AG08395 (cell line): Measurements from ENCODE around the gene NFATC2.
"Not testable (repeated sequence)": the region's sequence is repeated elsewhere in the genome, so short reads cannot be mapped to it uniquely, and the experiment has no call there.

Experiments
- DNase-seq: peaks from one replicate; pipeline ENCODE4 v3.0.0; 2012; ENCODE audit warnings: mixed read lengths, low spot score

The NFATC2 gene

DNA sequence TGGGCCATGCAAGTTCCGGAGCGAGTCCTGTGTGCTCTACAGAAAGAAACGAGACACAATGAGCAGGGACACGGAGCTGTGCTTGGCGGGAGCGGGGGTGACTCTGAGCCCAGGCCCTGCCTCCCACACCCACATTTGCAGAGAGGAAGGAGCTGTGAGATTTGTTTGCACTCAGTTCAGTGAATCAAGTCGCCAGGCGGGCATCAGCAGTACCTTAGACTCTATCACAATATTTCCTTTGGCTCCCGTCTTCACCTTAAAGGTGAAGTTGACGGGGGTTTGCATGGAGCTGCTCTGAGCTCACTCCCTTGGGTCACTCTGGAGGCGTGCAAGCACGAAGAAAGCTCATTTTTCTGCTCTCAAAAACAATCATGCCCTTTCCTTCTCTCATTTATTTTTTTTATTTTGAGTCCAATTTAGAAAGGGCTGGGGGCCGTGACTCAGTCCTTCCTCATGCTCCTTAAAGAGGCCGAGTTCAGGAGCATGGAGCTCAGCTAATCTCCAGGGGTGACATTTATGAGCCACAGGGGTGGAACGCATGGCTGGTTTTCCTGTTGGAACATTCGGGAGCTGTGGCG, 188.2 kb downstream of the NFATC2 start:
- DNase-seq: no peak

DNA sequence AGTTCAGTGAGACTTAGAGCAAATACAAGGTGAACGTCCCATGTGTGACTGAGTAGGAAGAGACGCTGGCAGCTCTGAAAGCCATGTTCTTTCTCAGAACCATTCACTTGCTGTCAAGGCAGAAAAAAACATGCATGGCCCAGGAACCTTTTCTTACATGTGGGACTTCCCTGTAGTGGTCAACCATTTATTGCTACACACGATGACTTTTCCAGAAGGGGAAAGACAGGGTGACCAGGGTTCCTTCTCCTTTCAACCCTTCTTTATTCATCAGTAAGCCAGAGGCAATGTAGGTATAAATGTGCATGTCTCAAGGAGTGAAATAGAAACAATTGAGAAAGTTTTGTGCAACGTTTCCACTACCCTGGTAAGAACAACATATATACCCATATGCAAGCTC, 189.0 kb downstream of the NFATC2 start:
- no peak for DNase-seq

DNA sequence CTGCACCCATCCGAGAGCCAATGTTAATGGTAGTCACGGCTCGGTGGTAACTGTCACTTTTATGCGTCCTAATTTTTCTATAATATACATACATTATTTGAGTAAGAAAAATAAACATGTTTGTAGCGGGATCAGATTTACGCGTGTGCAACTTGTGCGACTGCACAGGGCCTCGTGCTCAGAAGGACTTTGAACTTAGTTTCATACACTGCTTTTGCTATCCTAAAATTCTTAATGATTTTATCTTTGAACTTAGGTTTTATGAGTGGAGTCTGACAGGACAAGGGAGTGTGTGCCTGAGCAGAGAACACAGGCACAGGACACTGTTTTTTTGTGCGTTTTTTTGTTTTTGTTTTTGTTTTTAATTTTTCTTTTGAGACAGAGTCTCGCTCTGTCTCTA, 189.7 kb downstream of the NFATC2 start:
- DNase-seq: no peak

DNA sequence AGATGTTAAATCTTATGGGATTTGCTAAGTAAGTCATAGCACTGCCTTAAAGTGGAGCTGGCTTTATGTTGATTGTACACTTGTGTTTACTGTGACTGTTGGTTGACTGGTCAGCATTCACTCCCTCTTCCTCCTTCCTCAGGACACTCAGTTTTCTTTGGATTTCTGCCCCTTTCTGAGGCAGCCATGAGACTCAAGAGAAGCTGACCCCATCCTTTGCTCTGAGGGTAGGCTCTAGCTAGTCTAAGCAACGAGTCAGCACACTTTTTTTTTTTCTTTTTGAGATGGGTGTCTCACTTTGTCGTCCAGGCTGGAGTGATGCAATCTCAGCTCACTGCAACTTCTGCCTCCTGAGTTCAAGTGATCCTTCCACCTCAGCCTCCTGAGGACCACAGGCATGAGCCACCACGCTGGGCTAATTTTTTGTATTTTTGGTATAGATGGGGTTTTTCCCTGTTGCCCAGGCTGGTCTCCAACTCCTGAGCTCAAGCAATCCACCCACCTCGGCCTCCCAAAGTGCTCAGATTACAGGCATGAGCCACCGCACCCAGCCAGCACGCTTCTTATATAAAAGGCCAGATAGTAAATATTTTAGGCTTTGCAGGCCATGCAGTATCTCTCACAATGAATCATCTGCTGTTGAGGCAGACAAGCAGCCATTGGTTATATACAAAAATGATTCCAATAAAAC, 191.4 kb downstream of the NFATC2 start:
- peak; percentile 54 for DNase-seq

DNA sequence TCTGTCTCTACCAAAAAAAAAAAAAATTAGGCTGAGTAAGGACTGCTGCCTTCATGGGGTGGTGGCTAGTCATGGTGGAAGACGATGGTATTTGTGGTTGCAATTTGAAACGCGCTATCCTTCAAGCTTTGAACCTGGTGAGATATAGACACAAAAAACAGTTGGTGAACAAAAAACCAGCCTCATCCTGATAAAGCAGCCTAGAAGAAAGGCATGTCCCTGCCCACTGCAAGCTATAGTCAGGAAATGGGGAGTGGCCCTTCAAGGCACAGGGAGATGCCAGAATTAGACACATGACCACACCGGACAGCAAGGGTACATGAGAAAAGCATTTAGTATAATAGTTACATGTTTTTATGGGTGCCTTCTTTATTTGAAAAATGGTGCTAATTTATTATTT, 193.6 kb downstream of the NFATC2 start:
- DNase-seq: no peak

DNA sequence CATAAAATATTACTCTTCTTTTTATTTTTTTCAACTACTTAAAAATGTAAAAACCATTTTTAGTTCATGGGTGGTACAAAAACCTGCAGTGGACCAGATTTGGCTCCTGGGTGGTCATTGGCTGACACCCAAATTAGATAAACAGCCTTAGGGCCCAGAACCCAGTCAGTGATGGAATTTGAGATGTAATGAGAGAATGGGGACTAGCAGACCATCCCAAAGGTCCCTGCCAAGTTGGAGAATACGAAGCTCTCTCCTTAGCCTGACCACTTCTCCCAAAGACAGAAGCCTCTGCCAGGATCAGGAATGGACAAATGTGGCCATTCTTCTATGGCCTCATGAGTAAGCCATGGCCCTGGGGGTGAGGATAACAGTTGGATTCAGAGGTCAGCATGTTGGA, 194.7 kb downstream of the NFATC2 start:
- DNase-seq: no peak

DNA sequence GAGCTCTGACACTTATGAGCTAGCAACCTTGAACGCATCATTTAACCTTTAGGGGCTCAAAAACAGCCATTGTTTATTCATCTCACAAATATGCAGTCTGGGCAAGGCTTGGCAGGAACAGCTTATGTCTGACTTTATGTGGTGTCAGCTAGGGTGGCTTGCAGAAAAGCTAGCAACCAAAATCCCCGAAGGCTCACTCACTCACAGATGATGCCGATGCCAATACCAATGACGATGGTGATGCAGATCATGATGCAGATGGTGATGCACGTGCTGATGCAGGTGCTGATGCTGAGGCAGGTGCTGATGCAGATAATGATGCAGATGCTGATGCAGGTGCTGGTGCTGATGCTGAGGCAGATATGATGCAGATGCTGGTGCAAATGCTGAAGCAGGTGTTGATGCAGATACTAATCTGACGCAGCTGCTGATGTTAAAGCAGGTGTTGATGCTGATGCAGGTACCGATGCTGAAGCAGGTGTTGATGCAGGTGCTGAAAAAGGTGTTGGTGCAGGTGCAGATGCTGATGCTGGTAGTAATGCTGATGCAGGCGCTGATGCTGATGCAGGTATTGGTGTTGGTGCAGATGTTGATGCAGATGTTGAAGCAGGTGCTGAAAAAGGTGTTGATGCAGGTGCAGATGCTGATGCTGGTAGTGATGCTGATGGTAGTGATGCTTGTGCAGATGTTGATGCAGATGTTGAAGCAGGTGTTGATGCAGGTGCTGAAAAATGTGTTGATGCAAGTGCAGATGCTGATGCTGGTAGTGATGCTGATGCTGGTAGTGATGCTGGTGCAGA, 195.6 kb downstream of the NFATC2 start:
- DNase-seq: peak; percentile 25

DNA sequence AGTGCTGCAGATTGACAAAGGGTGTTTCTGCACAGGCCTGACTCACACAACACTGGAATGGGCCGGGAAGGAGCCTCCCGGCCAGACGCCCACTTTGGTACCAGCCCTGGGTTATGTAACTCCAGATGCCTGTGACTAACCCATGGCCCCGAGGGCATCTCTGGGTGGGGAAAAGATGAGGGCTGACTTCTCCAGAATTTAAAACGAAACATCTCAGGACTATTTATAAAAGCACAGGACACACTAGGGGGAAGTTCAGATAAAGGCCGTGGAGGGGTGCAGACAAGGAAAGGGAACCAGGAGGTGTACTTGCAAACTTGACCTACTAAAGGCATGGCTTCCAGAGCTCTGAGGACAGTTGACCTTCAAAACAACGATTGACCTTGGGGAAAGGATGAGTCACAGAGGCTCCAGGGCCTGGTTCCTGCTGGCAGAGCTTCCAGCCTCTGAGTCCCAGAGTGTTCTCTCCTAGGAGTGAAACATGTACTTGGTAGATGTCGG, 196.9 kb downstream of the NFATC2 start:
- DNase-seq: peak; percentile 82

DNA sequence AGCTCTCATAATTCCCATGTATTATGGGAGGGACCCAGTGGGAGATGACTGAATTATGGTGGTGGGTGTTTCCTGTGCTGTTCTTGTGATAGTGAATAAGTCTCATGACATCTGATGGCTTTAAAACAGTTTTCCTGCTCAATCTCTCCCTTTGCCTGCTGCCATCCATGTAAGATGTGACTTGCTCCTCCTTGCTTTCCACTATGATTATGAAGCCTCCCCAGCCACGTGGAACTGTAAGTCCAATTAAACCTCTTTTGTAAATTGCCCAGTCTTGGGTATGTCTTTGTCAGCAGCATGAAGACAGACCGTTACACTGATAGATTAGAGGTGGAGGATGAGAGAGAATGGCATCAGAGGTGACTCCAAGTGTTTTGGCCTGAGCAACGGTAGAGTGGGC, 198.7 kb downstream of the NFATC2 start:
- DNase-seq: not testable (repeated sequence)

DNA sequence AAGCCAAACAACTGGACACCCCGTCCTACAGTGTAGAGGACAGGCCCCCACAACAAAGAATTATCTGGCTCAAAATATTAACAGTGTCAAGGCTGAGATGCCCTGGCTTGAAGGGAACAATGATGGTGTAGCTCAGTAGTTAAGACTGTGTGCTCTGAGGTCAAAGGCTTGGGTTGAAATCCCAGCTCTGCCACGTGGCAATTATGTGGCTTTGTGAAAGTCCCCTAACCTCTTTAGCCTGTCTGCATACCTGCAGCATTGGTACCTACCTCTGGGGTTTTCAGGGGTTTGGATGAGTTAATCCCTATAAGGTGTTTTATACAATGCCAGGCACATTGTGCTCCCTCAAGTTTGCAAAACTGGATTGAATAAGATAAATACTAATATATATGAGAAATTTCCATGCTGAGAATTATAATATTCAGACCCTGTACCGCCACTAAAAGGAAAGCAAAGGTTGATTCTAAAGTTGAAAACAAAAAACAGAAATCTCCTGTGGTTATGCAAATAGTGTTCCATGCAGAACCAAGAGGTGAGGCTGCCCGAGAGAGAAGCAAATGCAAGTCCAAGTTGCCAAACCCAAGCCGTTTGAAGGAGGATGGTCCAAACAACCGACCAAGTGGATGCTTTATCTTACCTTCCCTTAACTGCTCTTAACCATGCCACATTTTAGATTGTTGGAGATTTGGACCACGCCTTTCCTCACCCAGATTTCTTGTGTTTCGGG, 199.8 kb downstream of the NFATC2 start:
- no peak for DNase-seq

DNA sequence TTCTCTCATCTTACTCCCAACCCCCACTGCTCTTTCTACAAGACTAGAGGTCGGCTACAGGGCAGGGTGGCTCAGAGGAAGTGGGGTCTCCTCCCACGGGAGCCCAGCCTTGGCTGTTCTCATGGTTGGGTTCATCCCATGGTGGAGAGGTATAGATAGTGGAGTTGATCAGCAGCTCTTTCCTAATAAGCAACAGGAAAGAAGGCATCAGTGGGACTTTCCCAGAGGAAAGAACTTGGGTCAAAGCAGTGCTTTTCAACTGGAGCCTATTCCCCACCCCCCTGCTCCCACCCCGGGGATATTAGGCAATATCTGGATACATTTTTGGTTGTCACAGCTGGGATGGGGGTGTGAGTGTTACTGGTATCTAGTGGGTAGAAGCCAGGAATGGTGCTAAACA, 200.9 kb downstream of the NFATC2 start:
- no peak for DNase-seq

DNA sequence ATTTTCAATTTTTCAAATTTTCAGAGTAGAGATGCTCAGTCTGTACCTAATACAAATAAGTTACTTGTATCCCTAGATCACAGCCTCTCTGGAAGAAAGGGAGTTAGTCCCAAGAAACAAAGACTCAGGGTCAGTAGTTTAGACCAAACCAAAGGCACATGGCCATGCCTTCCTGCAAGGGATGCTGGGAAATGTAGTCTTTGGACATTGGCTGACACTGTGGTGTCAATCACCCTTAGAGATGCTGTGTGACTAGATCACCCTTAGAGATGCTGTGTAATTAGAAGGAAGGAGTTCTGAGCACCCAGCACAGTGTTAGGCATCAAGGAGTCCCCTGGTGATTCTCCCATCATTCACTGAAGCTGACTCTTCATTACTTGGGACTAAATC, 202.1 kb downstream of the NFATC2 start:
- no peak for DNase-seq

DNA sequence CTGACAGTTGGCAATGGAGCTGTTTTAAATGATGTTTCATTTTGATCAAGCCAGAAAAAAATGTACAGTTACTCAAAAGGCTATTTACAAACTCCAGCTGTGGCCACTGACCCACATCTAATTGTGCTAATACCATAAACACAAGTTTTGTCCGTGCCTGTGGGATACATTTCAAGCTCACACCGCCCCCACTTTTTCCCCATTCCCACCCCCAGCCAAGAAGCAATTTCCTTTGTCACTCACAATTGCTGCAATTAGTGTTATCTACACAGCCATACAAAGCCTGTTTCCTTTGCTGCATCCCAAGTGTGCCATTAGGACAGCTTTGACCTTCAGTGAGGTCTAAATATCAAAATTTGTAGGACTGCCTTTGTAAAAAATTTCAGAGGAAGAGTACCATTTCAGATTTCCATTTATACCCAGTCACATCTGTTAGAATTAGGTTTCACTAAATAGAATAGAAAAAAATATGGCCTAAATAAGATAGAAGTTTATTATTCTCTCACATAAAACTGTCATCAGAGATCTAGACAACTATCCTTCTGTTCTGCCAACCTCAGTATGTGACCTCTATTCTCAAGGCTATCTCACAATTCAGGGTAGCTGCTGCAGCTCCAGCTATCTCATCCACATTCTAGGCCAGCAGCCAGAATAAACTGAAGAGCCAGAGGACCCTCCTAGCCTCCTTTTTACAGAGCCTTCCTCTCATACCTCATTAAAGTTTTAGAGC, 202.6 kb downstream of the NFATC2 start:
- DNase-seq: no peak

DNA sequence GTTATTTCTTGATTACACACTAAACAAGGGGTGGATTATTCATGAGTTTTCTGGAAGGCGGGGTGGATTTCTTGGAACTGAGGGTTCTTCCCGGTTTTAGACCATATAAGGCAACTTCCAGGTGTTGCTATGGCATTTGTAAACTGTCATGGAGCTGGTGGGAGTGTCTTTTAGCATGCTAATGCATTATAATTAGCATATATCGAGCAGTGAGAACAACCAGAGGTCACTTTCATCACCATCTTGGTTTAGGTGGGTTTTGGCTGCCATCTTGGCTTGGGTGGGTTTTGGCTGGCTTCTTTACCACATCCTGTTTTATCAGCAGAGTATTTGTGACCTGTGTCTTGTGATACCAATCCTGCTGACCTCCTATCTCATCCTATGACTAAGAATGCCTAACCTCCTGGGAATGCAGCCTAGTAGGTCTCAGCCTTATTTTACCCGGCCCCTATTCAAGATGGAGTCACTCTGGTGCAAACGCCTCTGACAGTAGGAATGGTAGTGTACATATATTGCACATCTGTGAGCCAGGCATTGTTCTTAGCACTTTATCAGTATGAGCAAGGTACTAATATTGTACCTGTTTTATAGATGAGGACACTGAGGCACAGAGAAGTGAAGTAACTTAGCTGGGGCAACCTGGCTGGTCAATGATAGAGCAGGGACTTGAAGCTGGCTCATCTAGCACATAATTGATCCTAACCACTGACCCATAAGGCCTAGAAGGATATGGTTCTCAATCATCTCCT, 203.7 kb downstream of the NFATC2 start:
- no peak for DNase-seq

DNA sequence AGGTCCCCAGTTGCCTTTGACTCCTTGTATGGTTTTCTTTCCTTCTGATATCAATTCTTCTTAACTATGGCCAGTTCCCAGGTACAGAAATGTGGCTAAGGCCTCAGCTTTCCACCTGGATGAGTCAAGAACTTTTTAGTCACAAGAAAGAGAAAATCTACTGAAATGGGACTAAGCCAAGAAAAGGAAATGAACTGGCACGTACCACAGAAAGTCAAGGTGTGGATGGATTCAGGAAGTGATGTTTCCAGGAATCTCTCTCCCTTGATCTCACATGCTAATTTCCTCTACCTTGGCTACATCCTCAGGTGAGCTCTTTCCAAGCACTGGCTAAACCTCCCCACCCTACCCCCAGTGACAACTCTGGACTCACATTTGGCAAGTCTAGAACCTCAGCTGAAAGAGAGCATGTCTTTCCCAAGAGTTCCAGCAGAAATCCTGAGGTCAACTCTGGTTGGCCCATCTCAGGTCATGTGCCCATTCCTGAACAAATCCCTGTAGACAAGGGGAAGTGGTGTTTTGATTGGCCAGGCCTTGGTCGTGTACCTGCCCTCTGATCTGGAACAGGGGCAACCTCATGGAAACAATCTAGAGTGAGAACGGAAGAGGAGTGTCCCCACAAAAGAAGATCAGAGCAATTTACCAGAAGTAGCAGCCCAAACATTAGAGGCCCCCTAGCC, 205.3 kb downstream of the NFATC2 start:
- no peak for DNase-seq
